GM12872 (cell line): ENCODE measurements around the gene ARV1.

Experiments used
- CTCF ChIP-seq: IDR thresholded peaks from 3 replicates; pipeline ENCODE4 v1.5.1; 2011; ENCODE audit warnings: low read depth, mild to moderate bottlenecking, low read length, moderate library complexity; ENCODE audit not compliant: insufficient read depth

The ARV1 gene

GRCh38 chr1:231011360-231011759 is 32.5 kb downstream of the ARV1 start:
- no peak for TF ChIP-seq CTCF

DNA sequence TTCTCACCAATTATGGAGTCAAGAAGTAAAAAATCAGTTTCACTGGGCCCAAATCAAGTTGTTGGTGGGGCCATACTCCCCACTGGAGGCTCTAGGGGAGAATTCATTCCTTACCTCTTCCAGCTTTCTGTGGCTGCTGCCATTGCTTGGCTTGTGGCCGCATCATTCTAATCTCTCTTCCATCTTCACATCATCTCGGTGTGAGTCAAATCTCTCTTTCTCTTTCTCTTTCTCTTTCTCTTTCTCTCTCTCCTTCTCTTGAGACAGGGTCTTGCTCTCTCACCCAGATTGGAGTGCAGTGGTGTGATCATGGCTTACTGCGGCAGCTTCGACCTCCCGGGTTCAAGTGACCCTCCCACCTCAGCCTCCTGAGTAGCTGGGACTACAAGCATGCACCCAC is 33.1 kb downstream of the ARV1 start:
- TF ChIP-seq CTCF, result no peak

- TF ChIP-seq CTCF, result no peak
Measured at GRCh38 chr1:231013391-231014015, 34.6 kb downstream of the ARV1 start.

GRCh38 chr1:231016234-231016633 is 37.3 kb downstream of the ARV1 start:
- TF ChIP-seq CTCF, result no peak

GRCh38 chr1:231016966-231017365 is 38.1 kb downstream of the ARV1 start:
- TF ChIP-seq CTCF, result no peak

DNA sequence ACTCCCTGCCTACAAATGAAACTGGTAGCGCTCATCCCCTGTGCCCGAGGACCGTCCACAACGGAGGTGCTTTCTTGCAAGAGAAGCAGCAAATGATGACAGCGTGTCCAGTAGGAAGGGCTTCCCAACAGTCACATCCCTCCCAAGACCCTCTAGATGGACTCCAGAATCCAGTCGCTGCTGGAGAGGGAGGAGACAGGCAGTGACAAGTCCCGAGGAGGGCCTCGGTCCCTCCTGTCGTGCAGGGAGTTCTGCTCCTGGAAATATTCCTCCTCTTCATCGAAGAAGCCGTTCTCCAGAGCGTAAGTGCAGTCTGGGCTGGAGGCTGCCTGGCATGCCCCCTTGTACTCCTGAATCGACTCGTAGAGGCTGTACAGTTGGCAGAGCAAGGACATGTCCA is 40.8 kb downstream of the ARV1 start:
- no peak for TF ChIP-seq CTCF

DNA sequence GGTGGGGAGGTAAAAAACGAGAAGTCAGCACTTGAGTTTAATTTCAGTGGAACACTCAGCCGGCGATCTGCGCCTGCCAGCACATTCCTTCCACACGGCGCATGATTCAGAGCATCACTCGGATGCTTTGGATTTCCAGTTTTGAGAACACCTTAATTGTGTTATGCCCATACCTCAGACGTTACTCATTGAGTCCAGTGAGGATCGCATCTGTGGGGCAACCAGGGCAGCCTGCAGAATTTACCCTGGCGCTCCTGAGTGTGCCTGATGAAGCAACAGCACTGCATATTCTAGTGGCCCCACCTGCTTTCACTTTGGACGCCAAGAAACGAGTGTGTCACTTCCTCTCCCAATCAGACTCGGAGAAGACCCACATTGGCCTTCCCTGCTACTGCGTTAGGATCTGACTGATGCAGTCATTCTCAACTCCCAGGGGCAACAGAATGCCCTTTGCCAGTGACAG is 41.3 kb downstream of the ARV1 start:
- TF ChIP-seq CTCF, result no peak
